Myocyte (in vitro differentiated cells): ENCODE data around the gene TNNC2. TPM values are rescaled to one million over a fixed set of nuclear protein-coding genes. Genes with fewer than 3 reads are reported as not detected.
A peak's percentile ranks its signal among the peaks of the same experiment; 100 is the strongest.
"Not testable (repeated sequence)": the region's sequence is repeated elsewhere in the genome, so short reads cannot be mapped to it uniquely, and the experiment has no call there.

ENCODE experiments used
- DNase-seq: peaks from one replicate; pipeline ENCODE4 v3.0.0-alpha.2; 2012; ENCODE audit warnings: low read depth
- total RNA-seq: library from RNA; depleted of rRNA; stranded (reverse); fragments of >200 nt; gene quantifications from 2 replicates; pipeline ENCODE4 v1.2.3, GENCODE V29; 2014

The TNNC2 gene
- total RNA-seq, 1 donor from 2014 or later: 849 TPM

GRCh38 chr20:45822857-45823256, 4.3 kb downstream of the TNNC2 start:
- DNase-seq: peak; percentile 67

DNA sequence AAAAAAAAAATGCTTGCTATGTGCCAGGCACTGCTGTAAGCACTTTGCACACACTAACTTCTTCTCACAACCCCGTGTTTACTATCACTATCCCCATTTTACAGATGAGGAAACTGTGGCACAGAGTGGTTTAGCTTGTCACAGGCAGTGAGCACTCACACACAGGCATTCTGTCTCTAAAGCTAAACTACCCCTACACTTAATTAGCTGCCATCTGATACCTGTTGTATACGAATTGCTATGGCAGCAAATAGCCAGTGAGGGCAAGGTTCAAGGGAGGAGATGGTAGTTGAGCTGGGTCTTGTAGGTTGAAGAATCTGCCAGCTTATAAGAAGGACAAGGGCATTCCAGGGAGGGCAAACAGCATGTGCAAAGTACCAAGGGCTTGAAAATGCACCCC, 5.2 kb downstream of the TNNC2 start:
- no peak for DNase-seq

DNA sequence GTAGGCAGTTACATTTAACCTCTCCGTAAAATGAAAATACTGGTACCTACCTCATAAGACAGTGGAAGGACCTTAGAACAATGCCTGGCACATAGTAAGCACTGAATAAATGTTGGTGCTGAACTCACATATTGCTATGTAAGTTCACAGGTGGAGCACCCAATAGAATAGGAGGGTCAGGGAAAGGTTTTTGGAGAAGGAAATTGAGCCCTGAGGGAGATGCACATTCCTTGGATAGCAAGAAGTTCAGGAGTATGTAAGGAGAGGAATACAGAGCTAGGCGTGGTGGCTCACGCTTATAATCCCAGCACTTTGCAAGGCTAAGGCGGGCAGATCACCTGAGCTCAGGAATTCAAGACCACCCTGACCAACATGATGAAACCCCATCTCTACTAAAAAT, 7.6 kb downstream of the TNNC2 start:
- DNase-seq: no peak

DNA sequence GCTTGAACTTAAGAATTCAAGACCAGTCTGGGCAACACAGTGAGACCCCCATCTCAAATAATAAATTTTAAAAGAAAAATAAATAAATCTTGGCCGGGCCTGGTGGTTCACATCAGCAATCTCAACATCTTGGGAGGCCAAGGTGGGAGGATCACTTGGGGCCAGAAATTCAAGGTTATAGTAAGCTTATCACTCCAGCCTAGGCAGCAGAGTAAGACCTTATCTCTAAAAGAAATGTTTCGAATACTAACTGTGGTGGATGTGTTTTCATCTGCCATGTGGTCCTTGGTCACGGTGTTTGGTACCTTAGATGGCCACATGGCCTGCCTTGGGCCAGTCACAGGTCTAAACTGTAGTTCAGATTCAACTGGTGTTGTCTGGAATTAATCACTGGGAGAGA, 8.9 kb downstream of the TNNC2 start:
- DNase-seq: no peak

GRCh38 chr20:45817376-45818194, 9.5 kb downstream of the TNNC2 start:
- peak; percentile 67 for DNase-seq

GRCh38 chr20:45816951-45817350, 10.2 kb downstream of the TNNC2 start:
- DNase-seq: no peak

GRCh38 chr20:45814314-45814713, 12.8 kb downstream of the TNNC2 start:
- no peak for DNase-seq

DNA sequence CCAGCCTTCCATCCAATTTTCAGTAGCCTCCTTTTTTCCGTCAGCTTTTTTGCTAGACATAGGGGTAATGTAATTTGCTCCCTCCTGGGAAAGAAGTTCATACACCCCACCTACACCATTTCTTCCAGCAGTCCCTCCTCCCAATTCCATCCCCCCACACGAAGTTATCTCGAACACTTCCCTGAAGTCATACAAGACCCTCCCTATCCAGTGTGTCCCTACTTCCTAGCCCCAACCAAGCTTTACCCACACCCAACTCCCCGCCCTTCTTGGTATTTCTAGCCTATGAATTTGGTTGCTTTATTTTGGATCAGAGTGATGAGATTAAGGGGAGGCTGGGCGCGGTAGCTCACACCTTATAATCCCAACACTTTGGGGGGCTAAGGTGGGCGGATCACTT, 13.6 kb downstream of the TNNC2 start:
- no peak for DNase-seq

DNA sequence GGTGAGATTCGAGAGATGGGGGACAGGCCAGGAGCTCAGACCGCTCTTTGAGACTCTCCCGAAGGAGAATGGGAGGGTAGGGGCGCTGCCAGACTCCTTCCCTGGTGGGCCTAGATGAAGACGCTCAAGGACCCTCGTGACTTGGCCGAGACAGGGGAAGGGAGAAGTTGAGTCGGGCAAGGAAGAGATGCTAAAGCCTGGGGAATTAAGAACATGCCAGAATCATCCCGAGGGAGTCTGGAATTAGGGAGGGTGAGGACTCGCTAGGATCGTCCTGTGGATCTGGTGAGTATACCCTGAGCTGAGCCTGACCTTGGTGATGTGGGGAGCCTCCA, 14.1 kb downstream of the TNNC2 start:
- DNase-seq: no peak

- peak; percentile 100 for DNase-seq
These were observed 14.7 kb downstream of the TNNC2 start, which contains the start of gene UBE2C for GRCh38 chr20:45812157-45813005. Gene UBE2C, plus strand, starts transcription at chr20:45812644. Its CDS starts 52 bp downstream, at chr20:45812696.

DNA sequence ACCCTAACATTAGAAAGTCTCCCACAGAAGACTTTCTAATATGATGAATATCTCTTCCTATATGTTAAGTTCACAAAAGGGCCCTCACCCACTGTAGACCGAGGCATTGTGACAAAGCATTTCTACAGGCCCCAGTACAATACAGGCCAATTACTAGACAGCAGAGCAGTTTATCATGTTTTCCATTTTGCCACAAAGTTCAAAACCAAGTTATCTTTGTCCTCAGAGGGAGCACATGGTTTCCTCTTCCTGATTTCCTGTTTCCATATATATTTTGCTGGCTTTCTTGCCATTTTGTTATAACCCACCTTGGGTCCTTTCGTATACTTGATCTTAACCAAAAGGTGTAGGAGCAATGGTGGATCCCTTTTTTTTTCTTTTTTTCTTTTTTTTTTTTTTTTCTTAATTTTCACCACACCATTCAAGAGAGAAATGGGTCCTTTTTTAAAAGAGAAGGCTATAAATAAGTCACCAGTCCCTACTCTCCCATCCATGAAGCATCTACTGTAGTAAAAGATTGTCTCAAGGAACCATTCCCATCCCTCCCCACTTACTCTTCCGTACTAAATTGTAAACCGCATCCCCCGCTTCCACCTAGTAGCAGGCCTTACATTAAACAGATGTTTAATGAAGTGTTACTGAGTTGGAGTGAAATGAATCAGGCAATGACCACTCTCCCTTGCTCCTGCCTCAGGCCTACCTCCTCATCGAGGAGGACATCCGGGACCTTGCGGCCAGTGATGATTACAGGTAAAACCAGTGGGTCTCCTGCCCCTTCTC, 16.7 kb downstream of the TNNC2 start:
- DNase-seq: no peak

GRCh38 chr20:45801851-45802250, 25.3 kb downstream of the TNNC2 start:
- DNase-seq: no peak

GRCh38 chr20:45798935-45799642, 28.0 kb downstream of the TNNC2 start:
- DNase-seq: peak; percentile 74

GRCh38 chr20:45797955-45798354, 29.2 kb downstream of the TNNC2 start:
- DNase-seq: not testable (repeated sequence)

DNA sequence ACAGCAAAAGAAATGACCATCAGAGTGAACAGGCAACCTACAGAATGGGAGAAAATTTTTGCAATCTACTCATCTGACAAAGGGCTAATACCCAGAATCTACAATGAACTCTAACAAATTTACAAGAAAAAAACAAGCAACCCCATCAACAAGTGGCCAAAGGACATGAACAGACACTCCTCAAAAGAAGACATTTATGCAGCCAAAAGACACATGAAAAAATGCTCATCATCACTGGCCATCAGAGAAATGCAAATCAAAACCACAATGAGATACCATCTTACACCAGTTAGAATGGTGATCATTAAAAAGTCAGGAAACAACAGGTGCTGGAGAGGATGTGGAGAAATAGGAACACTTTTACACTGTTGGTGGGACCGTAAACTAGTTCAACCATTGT, 29.6 kb downstream of the TNNC2 start:
- not testable (repeated sequence) for DNase-seq

DNA sequence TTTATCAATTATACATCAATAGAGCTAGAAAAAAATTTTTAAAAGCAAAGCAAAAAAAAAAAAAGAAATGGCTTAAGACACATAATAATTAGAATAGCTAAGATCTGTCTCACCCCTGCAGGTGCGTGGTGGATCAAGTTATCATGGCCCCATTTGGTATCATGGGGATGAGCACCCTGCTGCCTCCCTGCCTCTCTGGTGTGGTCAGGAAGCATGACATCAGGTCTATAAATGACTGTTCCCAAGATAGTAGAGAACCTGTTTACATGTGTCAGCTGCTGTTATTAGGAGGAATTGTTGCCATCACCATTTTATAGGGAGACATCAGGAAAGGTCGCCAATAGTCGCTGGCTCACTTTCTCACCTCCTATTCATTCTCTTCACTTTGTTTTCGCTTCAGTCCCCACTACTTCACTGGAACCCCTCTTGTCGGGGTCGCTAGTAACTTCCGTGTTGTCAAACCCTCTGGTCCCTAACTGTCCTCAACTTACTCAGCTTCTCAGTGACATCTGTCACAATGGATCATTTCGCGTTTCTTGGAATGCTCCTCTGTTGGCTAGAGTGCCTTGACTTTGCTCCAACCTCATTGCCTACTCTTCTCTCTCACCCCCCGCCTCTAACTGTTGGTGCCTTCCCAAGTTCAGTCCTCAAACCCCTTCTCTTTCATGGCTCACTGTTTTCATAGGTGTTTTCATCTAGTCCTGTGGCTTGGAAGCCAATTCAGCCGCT, 30.6 kb downstream of the TNNC2 start:
- peak; percentile 93 for DNase-seq

- DNase-seq: no peak
These were observed 34.6 kb downstream of the TNNC2 start for GRCh38 chr20:45792317-45793118.

DNA sequence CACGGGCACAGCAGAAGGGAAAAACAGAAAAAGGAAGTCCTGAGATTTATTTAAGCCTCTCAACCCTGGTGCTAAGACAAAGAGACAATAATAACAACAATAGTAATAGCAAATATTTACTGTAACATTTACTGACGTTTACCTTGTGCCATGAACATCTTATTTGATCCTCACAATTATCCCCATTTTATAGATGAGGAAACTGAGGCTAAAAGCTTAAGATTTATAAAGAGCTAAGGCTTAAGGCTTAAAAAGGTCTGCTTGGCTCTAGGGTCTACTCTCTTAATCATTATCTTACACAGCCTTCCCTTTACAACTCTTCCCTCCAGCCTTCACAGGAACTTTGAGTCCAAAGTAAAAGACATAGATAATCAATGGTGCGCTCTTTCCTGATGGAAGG, 38.8 kb downstream of the TNNC2 start:
- DNase-seq: no peak

DNA sequence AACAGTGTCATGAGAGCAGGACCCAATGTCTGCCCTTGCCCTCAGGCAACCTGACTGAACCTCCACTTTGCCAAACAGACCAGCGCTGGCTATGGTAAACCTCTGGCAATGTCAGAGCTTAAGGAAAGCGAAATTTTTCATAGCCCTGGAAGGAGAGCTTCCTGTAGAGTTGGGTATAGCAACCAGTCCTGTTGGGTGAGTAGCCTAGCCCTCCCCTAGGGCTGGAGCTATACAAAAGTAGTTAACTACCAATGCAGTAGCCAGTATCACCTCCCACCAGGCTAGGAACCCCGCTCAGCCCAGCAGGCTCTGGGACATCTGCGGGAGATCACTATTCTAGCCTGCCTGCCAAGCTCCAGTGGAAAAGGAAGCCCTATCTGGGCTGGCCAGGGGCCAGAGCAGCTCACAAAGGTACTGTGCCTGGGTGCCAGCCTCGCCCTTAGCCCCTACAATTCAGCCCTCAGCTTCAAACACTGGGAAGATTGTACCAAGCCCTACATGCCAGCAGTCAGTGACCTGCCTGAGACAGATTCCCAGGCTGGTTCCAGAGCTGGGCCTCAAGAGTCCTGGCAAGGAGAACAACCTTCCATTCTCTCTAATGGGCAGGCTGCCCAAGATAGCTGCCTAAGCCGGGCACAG, 43.3 kb downstream of the TNNC2 start:
- DNase-seq: no peak
